ENCODE results near the gene GZMH.

DNA sequence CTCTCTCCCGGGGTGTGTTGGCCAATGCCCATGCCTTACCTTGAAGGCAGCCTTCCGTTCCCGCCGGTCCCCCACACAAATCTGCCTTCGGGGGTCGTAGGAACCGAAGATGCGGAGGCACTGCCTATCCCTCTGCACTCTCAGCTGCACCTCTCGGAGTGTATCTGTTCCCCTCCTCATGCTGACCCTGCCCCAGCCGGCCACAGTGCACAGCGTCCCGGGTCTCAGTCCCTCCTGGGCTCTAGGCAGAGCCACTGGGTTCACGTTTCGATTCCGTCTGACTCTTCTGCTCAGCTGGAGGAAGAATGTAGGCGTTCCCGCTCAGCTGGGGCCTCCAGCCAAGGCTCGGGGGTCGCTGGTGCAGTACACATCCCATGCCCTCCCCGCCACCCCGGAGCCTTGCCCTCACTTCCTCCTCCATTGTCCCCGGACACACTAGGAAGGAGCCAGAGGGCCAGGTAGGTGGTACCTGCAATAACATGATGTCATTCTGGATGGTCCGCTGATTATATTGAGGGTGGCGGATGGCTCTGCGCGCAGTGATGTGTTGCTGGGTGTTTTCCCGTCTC, 35.2 kb downstream of the GZMH start:
- TF ChIP-seq CTCF (IDR thresholded peaks at IDR 0.05) = no peak
- no peak for TF ChIP-seq POLR2AphosphoS5 (IDR thresholded peaks at IDR 0.05; ENCODE audit: insufficient read depth in 1 of 2, low read depth in 1 of 2)
- TF ChIP-seq POLR2A (IDR thresholded peaks at IDR 0.05) = no peak

Measured in vagina (tissue), 2 donors.